ENCODE results near the gene MYOF. TPM values are rescaled to one million over a fixed set of nuclear protein-coding genes. Genes with fewer than 3 reads are reported as not detected.
"Not testable (repeated sequence)": the region's sequence is repeated elsewhere in the genome, so short reads cannot be mapped to it uniquely, and the experiment has no call there.

Gene MYOF
- total and polyA plus RNA-seq, 12 donors = 4.1 to 119 (median 49.6) TPM

DNA sequence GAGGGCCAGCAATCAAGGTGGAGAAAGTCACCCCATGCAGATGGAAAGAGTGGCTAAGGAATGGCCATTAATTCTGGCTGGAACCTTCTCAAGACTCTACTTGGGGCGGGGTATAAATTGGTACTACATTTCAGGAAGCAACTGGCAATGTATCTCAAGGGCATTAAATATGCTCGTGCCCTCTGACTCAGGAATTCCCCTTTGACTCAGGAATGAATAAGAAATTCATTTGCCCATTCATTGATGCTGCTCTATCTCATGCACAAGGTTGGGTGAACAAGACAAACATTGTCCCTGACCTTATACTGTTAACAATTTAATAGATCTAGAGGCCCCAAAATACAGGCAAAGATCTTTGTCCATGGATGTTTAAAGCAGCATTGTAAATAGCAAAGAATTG, 188.1 kb downstream of the MYOF start:
- no peaks in the 10 kb centered on the region for H3K27me3 ChIP-seq
- no peak overlapping the region for H3K4me3 ChIP-seq
- no peaks in the 10 kb centered on the region for H3K4me1 ChIP-seq (replicated peaks in 1 of 2)
- H3K27ac ChIP-seq = no peak overlapping the region
- 40 to 56% (median 47%) methylated on average over 2 of the region's 2 CpGs for WGBS, 4 donors
- peak in 3 of 7 donors; percentile 9 to 27 (median 20) for DNase-seq
- no peak for TF ChIP-seq CTCF (IDR thresholded peaks at IDR 0.05)
- TF ChIP-seq POLR2A (IDR thresholded peaks at IDR 0.05) = no peak
- no peaks in the 10 kb centered on the region for H3K9me3 ChIP-seq (replicated peaks in 1 of 3)
- no peaks in the 10 kb centered on the region for H3K36me3 ChIP-seq (replicated peaks in 1 of 2)
- intact Hi-C loops (cut with DNase I) = no loop called here

GRCh38 chr10:93290661-93291354, 191.3 kb downstream of the MYOF start:
- H3K4me3 ChIP-seq = no peak overlapping the region
- no peaks in the 10 kb centered on the region for H3K4me1 ChIP-seq (replicated peaks in 1 of 2)
- H3K9me3 ChIP-seq (replicated peaks in 1 of 3) = no peaks in the 10 kb centered on the region
- intact Hi-C loops (cut with DNase I) = no loop called here
- no peak for DNase-seq
- no peak overlapping the region for H3K27ac ChIP-seq
- no peaks in the 10 kb centered on the region for H3K36me3 ChIP-seq (replicated peaks in 1 of 2)
- no peaks in the 10 kb centered on the region for H3K27me3 ChIP-seq
- TF ChIP-seq CTCF (IDR thresholded peaks at IDR 0.05) (no peak), POLR2A (IDR thresholded peaks at IDR 0.05) (no peak)
- 60 to 89% (median 72%) methylated on average over 3 to 5 of the region's 5 CpGs for WGBS, 4 donors

GRCh38 chr10:93288679-93289634, 193.2 kb downstream of the MYOF start:
- WGBS, 4 donors = 45 to 52% (median 49%) methylated on average over 20 of the region's 20 CpGs
- H3K9me3 ChIP-seq (replicated peaks in 1 of 3) = no peaks in the 10 kb centered on the region
- TF ChIP-seq CTCF (IDR thresholded peaks at IDR 0.05) (peak; percentile 75 to 88 (median 84)), POLR2A (IDR thresholded peaks at IDR 0.05) (no peak)
- H3K36me3 ChIP-seq (replicated peaks in 1 of 2) = no peaks in the 10 kb centered on the region
- intact Hi-C loops (cut with DNase I) = loop anchor here (5.0 to 10.0 kb wide), 3 partner anchors 172 to 204 kb away; no protein-coding TSS in a partner anchor
- H3K27ac ChIP-seq = peak overlapping the region in 1 of 5 donors; percentile 40
- H3K27me3 ChIP-seq = no peaks in the 10 kb centered on the region
- H3K4me1 ChIP-seq (replicated peaks in 1 of 2) = no peaks in the 10 kb centered on the region
- DNase-seq = peak; percentile 66 to 90 (median 72)
- H3K4me3 ChIP-seq = no peak overlapping the region

DNA sequence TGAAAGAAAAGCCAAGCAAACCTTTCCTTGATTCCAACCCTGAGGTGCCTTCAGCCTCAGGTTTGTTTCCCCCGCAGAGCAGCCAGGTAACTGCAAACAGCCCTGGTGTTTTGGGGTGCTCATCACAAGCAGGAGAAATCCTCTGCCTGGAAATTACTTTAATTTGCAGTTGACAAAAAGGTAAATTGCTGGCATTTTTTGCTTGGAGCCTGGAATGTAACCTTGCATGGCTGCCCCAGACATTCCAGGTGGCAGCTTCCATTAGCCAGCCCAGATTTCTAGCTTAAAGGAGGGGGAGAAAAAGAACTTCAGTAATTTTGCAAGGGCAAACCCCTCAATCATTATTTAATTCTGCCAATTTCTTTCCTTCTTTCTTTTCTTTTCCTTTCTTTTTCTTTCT, 194.4 kb downstream of the MYOF start:
- Histone ChIP-seq H3K4me1 (replicated peaks in 1 of 2) (no peaks in the 10 kb centered on the region), H3K27ac (no peak overlapping the region), H3K9me3 (replicated peaks in 1 of 3) (no peaks in the 10 kb centered on the region), H3K36me3 (replicated peaks in 1 of 2) (no peaks in the 10 kb centered on the region), H3K4me3 (no peak overlapping the region), H3K27me3 (no peaks in the 10 kb centered on the region)
- intact Hi-C loops (cut with DNase I) = loop anchor here (5.0 to 10.0 kb wide), 3 partner anchors 170 to 203 kb away; no protein-coding TSS in a partner anchor
- 71 to 100% (median 90%) methylated on average over 1 of the region's 1 CpG for WGBS, 4 donors
- TF ChIP-seq CTCF (IDR thresholded peaks at IDR 0.05) = no peak
- no peak for DNase-seq

DNA sequence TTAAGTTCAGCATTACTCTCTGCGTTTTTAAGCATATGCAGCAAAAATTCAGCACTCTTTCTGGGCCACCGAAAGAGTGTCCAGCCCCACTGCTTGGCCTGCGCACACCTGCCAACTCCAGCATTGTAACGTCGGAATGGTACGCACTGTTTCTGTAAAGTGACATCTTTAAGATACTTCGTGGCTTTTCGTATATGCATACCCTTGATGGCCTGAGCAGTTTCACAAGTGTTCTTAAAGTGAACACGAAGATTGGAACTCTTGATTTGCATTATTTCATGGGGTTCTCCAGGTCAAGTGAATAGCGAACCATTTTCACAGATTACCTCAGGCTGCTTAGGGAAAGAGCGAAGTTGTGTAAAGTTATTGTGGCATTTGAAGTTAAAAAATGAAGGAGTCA, 197.9 kb downstream of the MYOF start:
- not testable (repeated sequence) for H3K36me3 ChIP-seq (replicated peaks in 1 of 2); H3K9me3 ChIP-seq (replicated peaks in 1 of 3); H3K4me1 ChIP-seq (replicated peaks in 1 of 2); DNase-seq; H3K27ac ChIP-seq; H3K4me3 ChIP-seq; H3K27me3 ChIP-seq
- WGBS, 4 donors = 88 to 94% (median 92%) methylated on average over 10 to 11 of the region's 11 CpGs
- intact Hi-C loops (cut with DNase I) = loop anchor here (10.0 kb wide), 2 partner anchors 169 to 199 kb away; no protein-coding TSS in a partner anchor
